ENCODE data around the gene PRSS57. TPM values are rescaled to one million over a fixed set of nuclear protein-coding genes. Genes with fewer than 3 reads are reported as not detected.
"Not testable (repeated sequence)": the region's sequence is repeated elsewhere in the genome, so short reads cannot be mapped to it uniquely, and the experiment has no call there.

Gene PRSS57
- total RNA-seq, 1 experiment from 2014 or later = not detected

DNA sequence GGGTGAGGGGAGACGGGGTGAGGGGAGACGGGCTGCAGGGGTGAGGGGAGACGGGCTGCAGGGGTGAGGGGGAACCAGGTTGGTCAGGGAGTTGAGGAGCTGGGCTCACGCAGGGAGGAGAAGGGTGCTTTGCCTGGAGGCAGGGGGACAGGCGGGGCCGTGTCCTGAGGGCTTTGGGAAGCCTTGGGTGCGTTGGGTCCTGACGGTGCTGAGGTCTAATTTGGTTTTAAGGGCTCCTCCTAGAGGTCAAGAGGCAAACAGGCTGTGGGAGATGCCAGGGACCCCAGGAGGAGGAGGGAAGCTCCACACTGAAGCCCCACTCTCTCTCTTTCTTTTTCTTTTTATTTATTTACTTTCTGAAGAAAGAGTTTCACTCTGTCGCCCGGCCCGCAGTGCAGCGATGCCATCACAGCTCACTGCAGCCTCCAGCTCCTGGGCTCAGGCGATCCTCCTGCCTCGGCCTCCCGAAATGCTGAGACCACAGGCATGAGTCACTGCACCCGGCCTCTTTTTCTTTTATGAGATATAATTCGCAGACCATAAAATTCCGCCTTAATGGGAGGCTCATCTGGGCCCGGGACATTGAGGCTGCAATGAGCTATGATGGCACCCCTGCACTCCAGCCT lies 46.4 kb upstream of the PRSS57 start:
- no peak overlapping the region for H3K27ac ChIP-seq (ENCODE audit: low read length)
- H3K4me1 ChIP-seq (ENCODE audit: insufficient read depth, low read length) = no peaks in the 10 kb centered on the region
- intact Hi-C loops (cut with micrococcal nuclease) = no loop called here
- POLR2A ChIA-PET (ENCODE audit: unreplicated experiment) = interaction anchor here (0.7 kb wide), 1 partner anchor 78 kb away, joined by 3 read pairs; no protein-coding TSS in a partner anchor
- no peaks in the 10 kb centered on the region for H4K20me1 ChIP-seq (ENCODE audit: low read length)
- H3K36me3 ChIP-seq (ENCODE audit: low read depth, low read length) = no peaks in the 10 kb centered on the region
- H3K4me2 ChIP-seq (ENCODE audit: low read length) = no peak overlapping the region
- H3K9me3 ChIP-seq (ENCODE audit: low read length) = no peaks in the 10 kb centered on the region
- H3K27me3 ChIP-seq (ENCODE audit: low read length) = no peaks in the 10 kb centered on the region
- TF ChIP-seq EZH2phosphoT487 (IDR thresholded peaks at IDR 0.05; ENCODE audit: borderline replicate concordance, low read length) = no peak
- TF ChIP-seq, protein P1, sequence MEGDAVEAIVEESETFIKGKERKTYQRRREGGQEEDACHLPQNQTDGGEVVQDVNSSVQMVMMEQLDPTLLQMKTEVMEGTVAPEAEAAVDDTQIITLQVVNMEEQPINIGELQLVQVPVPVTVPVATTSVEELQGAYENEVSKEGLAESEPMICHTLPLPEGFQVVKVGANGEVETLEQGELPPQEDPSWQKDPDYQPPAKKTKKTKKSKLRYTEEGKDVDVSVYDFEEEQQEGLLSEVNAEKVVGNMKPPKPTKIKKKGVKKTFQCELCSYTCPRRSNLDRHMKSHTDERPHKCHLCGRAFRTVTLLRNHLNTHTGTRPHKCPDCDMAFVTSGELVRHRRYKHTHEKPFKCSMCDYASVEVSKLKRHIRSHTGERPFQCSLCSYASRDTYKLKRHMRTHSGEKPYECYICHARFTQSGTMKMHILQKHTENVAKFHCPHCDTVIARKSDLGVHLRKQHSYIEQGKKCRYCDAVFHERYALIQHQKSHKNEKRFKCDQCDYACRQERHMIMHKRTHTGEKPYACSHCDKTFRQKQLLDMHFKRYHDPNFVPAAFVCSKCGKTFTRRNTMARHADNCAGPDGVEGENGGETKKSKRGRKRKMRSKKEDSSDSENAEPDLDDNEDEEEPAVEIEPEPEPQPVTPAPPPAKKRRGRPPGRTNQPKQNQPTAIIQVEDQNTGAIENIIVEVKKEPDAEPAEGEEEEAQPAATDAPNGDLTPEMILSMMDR (conservative IDR thresholded peaks at IDR 0.05; ENCODE audit: low read depth, low read length) = peak; percentile 36; the same call in 1 of the 2 replicates
- H3F3A ChIP-seq (ENCODE audit: low read length, unreplicated experiment) = no peaks in the 10 kb centered on the region
- no TSS peak for BruUV-seq (replicated peaks)
- no peaks in the 10 kb centered on the region for H3K79me2 ChIP-seq (ENCODE audit: low read length)
- H3K9ac ChIP-seq (ENCODE audit: low read length) = no peak overlapping the region
- peak; percentile 22; the same call in 1 of the 2 replicates for ATAC-seq
- H3K4me3 ChIP-seq (ENCODE audit: low read length) = no peak overlapping the region
- H2AFZ ChIP-seq (ENCODE audit: low read length) = no peak overlapping the region
- peak; percentile 18 for DNase-seq
- CTCF ChIA-PET = no interaction called here
- H3K9me2 ChIP-seq (replicated peaks; ENCODE audit: low read length) = no peaks in the 10 kb centered on the region

DNA sequence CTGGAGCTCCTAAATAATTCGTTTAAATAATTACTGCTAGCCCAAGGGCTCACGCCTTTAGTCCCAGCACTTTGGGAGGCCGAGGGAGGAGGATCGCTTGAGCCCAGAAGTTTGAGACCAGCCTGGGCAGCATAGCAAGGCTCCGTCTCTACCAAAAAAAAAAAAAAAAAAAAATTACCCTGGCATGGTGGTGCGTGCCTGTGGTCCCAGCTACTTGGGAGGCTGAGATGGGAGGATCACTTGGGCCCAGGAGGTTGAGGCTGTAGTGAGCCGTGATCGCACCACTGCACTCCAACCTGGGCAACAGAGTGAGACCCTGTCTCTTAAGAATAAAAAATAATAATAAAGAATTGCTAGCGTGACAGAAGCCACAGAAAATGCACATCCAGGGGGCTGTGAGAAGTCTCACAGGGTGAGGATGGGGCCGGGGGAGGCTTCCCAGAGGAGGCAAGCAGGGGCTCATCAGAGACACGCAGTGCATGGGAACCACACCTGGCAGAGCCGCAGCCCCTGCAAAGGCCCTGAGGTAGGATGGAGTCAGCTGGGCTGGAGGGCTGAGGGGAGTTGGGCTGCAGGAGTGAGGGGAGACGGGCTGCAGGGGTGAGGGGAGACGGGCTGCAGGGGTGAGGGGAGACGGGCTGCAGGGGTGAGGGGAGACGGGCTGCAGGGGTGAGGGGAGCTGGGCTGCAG lies 45.7 kb upstream of the PRSS57 start:
- H3K36me3 ChIP-seq (ENCODE audit: low read depth, low read length); ATAC-seq; H3K27ac ChIP-seq (ENCODE audit: low read length); DNase-seq; H2AFZ ChIP-seq (ENCODE audit: low read length); H3F3A ChIP-seq (ENCODE audit: low read length, unreplicated experiment); H3K9ac ChIP-seq (ENCODE audit: low read length); intact Hi-C loops (cut with micrococcal nuclease); H3K4me2 ChIP-seq (ENCODE audit: low read length); H3K4me1 ChIP-seq (ENCODE audit: insufficient read depth, low read length); H3K4me3 ChIP-seq (ENCODE audit: low read length); H3K27me3 ChIP-seq (ENCODE audit: low read length); H3K9me3 ChIP-seq (ENCODE audit: low read length); H4K20me1 ChIP-seq (ENCODE audit: low read length); H3K79me2 ChIP-seq (ENCODE audit: low read length); BruUV-seq (replicated peaks); CTCF ChIA-PET; H3K9me2 ChIP-seq (replicated peaks; ENCODE audit: low read length): not testable (repeated sequence)
- POLR2A ChIA-PET (ENCODE audit: unreplicated experiment) = interaction anchor here (0.7 kb wide), 1 partner anchor 78 kb away, joined by 3 read pairs; no protein-coding TSS in a partner anchor

DNA sequence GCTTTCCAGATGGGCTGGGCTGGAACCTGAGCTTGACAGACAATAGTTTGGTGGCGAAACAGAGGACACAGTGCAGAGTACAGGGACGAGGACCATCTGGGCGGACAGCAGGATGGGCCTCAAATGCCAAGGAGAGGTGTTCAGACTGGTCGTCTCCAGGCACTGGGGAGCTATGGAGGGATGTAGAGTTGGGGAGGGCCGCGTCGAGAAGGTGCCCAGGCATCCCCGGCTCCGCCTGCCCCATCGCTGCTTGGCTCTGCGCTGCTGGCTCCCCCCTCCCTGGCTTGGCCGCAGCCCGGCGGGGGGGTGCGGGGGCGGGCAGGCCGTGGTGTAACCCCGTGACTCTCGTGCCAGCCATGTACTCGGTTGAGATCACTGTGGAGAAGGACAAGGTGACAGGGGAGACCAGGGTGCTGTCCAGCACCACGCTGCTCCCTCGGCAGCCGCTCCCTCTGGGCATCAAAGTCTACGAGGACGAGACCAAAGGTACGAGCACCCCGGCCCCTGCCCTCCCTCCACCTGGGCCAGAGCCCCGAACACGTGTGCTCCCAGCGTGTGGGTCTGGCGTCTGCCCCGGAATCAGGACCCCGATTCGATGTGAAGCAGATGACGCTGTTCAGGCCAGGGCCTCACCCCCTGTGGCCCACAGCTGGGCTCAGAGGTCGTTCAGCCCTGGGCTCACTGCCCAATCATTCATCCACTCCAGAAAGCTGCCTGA lies 44.9 kb upstream of the PRSS57 start:
- Histone ChIP-seq H2AFZ (ENCODE audit: low read length) (no peak overlapping the region), H3K79me2 (ENCODE audit: low read length) (no peaks in the 10 kb centered on the region), H3F3A (ENCODE audit: low read length, unreplicated experiment) (no peaks in the 10 kb centered on the region), H3K4me3 (ENCODE audit: low read length) (no peak overlapping the region), H4K20me1 (ENCODE audit: low read length) (no peaks in the 10 kb centered on the region), H3K27me3 (ENCODE audit: low read length) (no peaks in the 10 kb centered on the region), H3K9ac (ENCODE audit: low read length) (no peak overlapping the region), H3K4me1 (ENCODE audit: insufficient read depth, low read length) (no peaks in the 10 kb centered on the region), H3K4me2 (ENCODE audit: low read length) (no peak overlapping the region), H3K36me3 (ENCODE audit: low read depth, low read length) (no peaks in the 10 kb centered on the region), H3K9me2 (replicated peaks; ENCODE audit: low read length) (no peaks in the 10 kb centered on the region), H3K27ac (ENCODE audit: low read length) (no peak overlapping the region), H3K9me3 (ENCODE audit: low read length) (no peaks in the 10 kb centered on the region)
- DNase-seq (no peak), ATAC-seq (no peak)
- intact Hi-C loops (cut with micrococcal nuclease) = no loop called here
- no TSS peak for BruUV-seq (replicated peaks)
- ChIA-PET POLR2A (ENCODE audit: unreplicated experiment) (no interaction called here), CTCF (no interaction called here)
- TF ChIP-seq EZH2phosphoT487 (IDR thresholded peaks at IDR 0.05; ENCODE audit: borderline replicate concordance, low read length) (no peak), EZH2 (IDR thresholded peaks at IDR 0.05; ENCODE audit: low read length, unreplicated experiment) (no peak)
- TF ChIP-seq, protein P1 (conservative IDR thresholded peaks at IDR 0.05; ENCODE audit: low read depth, low read length) = no peak

Measured in PC-3 (cell line).